ENCODE results near the gene KCNG2.

KCNG2 gene

DNA sequence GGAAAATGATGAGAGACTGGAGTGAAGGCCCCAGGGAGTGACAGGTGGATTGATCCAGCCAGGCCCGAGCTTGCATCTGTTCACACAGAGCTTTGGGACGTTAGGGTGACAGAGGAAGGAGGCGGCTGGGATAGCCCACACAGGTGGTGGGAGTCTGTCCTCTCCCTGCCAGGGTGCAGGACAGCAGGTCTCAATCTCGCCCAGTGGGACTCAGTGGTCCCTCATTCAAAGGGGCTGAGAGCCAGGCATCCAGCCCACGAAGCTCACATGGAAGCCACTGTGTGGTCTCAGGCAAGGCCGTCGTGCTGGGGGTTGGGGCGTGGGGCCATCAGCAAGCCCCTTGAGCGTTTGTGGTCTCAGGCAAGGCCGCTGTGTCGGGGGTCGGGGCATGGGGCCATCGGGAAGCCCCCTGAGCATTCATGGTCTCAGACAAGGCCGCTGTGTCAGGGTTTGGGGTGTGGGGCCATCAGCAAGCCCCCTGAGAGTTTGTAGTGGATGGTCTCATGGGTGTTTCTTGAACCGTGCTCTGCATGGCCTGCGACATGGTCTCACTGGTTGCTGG lies 8.3 kb downstream of the KCNG2 start:
- Mint-ChIP-seq H3K4me3 (no peak overlapping the region), H3K9me3 (no peaks in the 10 kb centered on the region), H3K4me1 (peaks cover 4 to 8% of the 10 kb centered on the region in 2 donors), H3K27ac (no peak overlapping the region), H3K27me3 (peaks cover 0 to 4% of the 10 kb centered on the region in 2 donors), H3K36me3 (no peaks in the 10 kb centered on the region)
- ATAC-seq (replicated peaks) (peak in 1 of 2 donors; percentile 5), DNase-seq (no peak)

DNA sequence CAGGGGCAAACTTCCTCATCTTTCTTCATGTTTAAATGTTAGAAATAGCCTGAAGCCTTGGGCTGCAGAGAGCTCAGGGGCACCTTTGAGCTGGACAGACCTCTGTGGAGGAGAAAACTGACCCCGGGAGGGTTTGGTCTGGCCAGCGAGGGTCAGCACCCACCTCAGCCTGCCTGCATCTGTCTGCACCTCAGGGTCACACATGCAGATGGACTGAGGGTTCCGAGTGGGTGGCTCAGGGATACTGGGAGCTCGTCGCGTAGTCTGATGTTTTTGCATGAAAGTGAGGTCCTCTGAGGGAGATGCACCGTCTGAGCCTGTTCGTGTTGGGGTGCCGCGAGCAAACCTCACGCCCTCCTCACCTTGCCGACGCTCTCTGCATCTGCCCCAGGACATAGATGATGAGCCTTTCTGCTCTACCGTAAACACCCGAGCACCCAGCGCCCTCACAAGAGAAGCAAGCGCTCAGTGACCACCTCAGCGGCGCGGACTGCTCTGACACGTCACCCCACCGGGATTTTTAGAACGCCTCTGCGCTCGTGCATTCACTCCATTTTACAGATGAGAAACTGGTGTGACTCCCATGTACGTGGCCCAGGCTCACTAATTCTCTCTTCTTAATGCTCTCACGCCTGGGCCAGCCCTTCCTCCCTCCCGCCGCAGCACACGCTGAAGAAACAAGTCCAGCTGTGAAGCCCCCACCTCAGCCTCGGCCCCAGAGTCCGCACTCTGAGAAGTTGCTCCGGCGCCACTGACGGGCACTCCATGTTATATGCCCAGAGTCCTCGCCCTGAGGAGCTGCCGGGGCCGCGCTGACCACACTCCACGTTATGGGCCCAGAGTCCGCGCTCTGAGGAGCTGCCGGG lies 9.5 kb downstream of the KCNG2 start:
- H3K9me3 Mint-ChIP-seq: no peaks in the 10 kb centered on the region
- no peak overlapping the region for H3K27ac Mint-ChIP-seq
- ATAC-seq (replicated peaks): no peak

DNA sequence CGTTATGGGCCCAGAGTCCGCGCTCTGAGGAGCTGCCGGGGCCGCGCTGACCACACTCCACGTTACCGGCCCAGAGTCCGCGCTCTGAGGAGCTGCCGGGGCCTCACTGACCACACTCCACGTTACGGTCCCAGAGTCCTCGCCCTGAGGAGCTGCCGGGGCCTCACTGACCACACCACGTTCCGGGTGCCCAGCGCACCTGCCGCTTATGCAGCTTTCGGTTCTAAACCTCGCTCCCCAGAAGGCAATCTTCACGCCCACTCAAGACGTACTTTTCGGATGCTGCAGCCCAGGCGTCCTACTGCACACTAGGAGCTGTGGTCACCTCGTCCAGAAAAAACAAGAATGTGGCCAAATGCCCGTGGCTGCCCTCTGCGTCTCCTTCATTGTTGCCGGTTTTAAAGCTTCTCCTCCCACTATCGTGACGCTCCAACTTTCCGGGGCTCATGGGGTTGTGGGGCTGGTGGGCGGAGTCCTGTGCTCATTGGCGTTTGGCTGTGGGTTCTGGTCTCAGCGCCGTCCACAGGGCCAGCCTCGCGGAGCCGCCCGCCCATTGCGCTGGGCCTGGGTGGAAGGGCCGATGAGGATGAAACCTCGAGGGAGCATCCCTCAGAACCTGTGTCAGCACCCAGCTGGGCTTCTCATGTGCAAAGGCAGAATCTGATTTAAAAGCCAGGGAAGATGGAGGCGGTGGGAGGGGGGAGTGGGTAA lies 11.9 kb downstream of the KCNG2 start:
- Mint-ChIP-seq H3K9me3 (no peaks in the 10 kb centered on the region), H3K4me1 (peaks cover 9 to 17% of the 10 kb centered on the region in 2 donors), H3K36me3 (no peaks in the 10 kb centered on the region), H3K4me3 (no peak overlapping the region), H3K27me3 (peaks cover 0 to 4% of the 10 kb centered on the region in 2 donors), H3K27ac (peak overlapping the region; percentile 21)
- no peak for DNase-seq
- no peak for ATAC-seq (replicated peaks)

More for the DNA sequence above, 9.5 kb downstream of the KCNG2 start:
- H3K4me1 Mint-ChIP-seq: peaks cover 9 to 16% of the 10 kb centered on the region in 2 donors
- H3K36me3 Mint-ChIP-seq: no peaks in the 10 kb centered on the region
- H3K4me3 Mint-ChIP-seq: no peak overlapping the region
- H3K27me3 Mint-ChIP-seq: peaks cover 0 to 4% of the 10 kb centered on the region in 2 donors
- no peak for DNase-seq

DNA sequence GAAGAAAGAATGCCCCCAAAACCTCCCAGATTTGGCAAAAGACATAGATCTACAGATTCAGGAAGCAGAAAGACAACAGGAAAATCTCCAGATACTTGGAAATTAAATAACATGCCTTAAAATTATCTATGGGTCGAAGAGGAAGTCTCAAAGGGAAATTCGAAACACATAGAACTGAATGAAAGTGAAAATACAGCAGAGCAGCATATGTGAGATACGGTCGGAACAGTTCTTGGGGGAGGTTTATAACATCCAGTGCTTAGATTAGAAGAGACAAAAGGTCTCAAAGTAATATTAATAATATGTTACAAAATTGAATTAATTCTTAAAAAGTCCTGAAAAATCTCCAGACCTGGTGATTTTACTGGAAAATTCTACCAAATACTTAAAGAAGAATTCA lies 14.3 kb downstream of the KCNG2 start:
- no peak for DNase-seq
- H3K9me3 Mint-ChIP-seq: no peaks in the 10 kb centered on the region
- peak overlapping the region in 1 of 2 donors; percentile 1 for H3K4me3 Mint-ChIP-seq
- H3K4me1 Mint-ChIP-seq: peaks cover 5 to 9% of the 10 kb centered on the region in 2 donors
- no peak for ATAC-seq (replicated peaks)
- H3K27me3 Mint-ChIP-seq: peaks cover 5% of the 10 kb centered on the region in 2 donors
- no peaks in the 10 kb centered on the region for H3K36me3 Mint-ChIP-seq
- H3K27ac Mint-ChIP-seq: no peak overlapping the region

DNA sequence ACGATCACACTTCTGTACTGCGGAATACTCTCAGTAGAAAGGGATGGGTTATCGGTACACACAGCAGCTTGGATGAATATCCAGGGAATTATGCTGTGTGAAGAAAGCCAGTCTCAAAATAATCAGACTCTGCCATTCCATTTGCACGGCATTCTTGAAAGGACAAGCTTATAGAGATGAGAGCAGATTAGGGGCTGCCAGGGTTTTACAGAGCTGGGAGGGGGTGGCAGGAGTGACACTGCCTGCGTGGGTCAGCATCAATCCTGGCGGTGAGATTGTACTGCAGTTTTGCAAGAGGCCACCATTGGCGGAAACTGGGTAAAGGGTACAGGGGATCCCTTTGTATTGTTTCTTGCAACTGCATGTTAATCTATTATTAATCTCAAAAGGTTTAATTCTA lies 16.6 kb downstream of the KCNG2 start:
- Mint-ChIP-seq H3K27ac (no peak overlapping the region), H3K27me3 (peaks cover 5% of the 10 kb centered on the region in 2 donors), H3K4me1 (peaks cover 12 to 27% of the 10 kb centered on the region in 2 donors), H3K4me3 (no peak overlapping the region), H3K36me3 (no peaks in the 10 kb centered on the region), H3K9me3 (peaks cover 0 to 1% of the 10 kb centered on the region in 2 donors)
- ATAC-seq (replicated peaks) (no peak), DNase-seq (no peak)

DNA sequence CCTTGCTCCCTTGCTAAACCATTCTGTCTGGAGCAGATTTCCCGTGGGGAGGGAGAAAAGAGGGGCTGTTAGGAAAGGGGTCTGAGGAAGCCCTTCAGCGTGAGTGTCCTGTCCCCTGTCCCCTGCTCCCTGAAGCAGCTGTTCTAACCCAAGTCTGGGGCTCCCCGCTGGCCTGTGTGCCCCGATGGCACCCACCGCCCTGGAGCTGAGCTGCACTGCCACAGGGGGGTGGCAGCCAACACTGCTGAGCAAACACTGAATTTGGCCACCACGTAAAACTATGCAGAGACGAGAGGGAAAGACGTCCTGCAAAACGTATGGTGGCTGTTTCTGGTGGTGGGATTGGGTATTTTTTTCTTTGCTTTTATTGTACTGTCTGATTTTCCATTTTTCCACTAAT lies 17.9 kb downstream of the KCNG2 start:
- Mint-ChIP-seq H3K27ac (no peak overlapping the region), H3K9me3 (peaks cover 0 to 5% of the 10 kb centered on the region in 2 donors), H3K4me1 (peaks cover 20 to 40% of the 10 kb centered on the region in 2 donors), H3K36me3 (no peaks in the 10 kb centered on the region), H3K27me3 (peaks cover 5% of the 10 kb centered on the region in 2 donors), H3K4me3 (no peak overlapping the region)
- no peak for DNase-seq
- no peak for ATAC-seq (replicated peaks)

DNA sequence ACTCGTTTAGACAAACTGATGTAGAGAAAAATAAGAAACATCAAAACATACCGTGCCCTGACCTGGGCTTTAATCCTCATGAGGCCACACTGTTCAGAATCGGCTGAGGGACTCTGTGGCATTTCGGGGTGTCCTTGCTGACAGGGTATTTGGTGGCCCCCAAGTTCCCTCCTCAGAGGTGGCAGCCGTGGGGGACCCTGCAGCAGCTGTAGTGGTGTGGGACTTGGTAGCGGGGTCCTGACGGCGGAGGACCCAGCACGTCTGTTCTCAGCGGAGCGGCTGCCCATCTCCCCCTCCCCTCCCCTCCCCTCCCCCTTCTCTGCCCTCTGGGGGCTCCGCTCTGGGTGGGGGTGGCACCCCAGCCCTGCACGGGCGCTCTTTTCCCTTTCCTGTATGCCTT lies 18.4 kb downstream of the KCNG2 start:
- Mint-ChIP-seq H3K4me1 (peaks cover 23 to 45% of the 10 kb centered on the region in 2 donors), H3K36me3 (no peaks in the 10 kb centered on the region), H3K9me3 (peaks cover 0 to 5% of the 10 kb centered on the region in 2 donors), H3K4me3 (no peak overlapping the region), H3K27me3 (peaks cover 5% of the 10 kb centered on the region in 2 donors), H3K27ac (no peak overlapping the region)
- no peak for DNase-seq
- ATAC-seq (replicated peaks): no peak

DNA sequence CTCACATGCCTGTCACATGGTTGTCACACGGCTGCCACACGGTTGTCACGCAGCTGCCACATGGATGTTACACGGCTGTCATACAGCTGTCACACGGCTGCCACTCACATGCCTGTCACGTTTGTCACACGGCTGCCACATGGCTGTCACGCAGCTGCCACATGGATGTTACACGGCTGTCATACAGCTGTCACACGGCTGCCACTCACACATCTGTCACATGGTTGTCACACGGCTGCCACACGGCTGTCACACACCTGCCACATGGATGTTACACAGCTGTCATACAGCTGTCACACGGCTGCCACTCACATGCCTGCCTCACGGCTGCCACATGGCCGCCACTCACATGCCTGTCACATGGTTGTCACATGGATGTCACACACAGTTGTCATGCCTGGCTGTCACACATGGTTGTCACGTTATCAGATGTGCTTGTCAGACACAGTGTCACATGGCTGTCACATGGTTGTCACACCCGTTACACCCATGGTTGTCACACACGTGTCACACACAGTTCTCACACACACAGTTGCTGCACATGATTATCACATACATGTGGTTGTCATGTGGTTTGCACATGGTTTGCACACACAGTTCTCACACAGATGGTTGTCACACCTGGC lies 19.4 kb downstream of the KCNG2 start:
- Mint-ChIP-seq H3K4me1 (peaks cover 18 to 39% of the 10 kb centered on the region in 2 donors), H3K27ac (peak overlapping the region; percentile 9), H3K4me3 (no peak overlapping the region), H3K36me3 (no peaks in the 10 kb centered on the region), H3K9me3 (peaks cover 0 to 5% of the 10 kb centered on the region in 2 donors), H3K27me3 (peaks cover 5% of the 10 kb centered on the region in 2 donors)
- ATAC-seq (replicated peaks) (no peak), DNase-seq (no peak)

DNA sequence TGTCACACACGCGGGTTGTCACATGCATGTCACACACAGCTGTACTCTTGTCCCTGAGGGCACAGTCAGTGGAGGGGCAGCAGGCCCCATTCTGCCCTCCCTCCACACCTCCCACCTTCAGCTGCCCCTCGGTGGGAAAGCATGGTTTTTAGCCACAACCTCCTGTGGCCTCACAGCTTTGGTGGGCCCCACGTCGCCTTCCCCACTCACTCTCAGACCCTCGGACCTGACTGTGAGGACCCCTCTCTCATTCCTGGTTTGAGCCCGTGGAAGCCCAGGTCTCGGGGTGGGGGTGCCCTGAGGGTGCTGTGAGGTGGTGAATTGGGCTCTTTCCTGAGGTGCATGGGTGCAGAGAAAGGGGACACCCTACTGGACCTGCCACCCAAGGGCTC lies 19.9 kb downstream of the KCNG2 start:
- peaks cover 19 to 40% of the 10 kb centered on the region in 2 donors for H3K4me1 Mint-ChIP-seq
- peaks cover 5% of the 10 kb centered on the region in 2 donors for H3K27me3 Mint-ChIP-seq
- no peak overlapping the region for H3K4me3 Mint-ChIP-seq
- peaks cover 0 to 5% of the 10 kb centered on the region in 2 donors for H3K9me3 Mint-ChIP-seq
- H3K27ac Mint-ChIP-seq: no peak overlapping the region
- DNase-seq (no peak), ATAC-seq (replicated peaks) (no peak)
- no peaks in the 10 kb centered on the region for H3K36me3 Mint-ChIP-seq

DNA sequence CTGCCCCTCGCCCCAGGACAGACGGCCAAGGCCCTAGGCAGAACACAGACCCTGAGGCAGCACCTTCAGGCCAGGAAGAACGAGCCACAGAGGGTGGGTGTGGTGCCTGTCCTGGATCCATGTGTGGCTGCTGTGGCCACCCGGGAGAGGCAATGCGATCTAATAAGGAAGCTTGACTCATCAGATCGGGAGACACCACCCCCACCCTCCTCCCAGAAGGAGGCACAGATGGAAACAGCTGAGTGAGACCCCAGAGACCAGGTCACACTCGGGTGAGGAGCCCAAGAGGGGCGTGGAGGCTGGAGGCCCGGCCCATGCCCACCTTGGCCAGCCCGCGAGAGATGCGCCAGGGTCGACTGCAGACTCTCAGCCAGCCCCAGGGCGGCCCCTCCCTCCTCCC lies 20.3 kb downstream of the KCNG2 start:
- Mint-ChIP-seq H3K27me3 (peaks cover 5% of the 10 kb centered on the region in 2 donors), H3K4me1 (peaks cover 20 to 43% of the 10 kb centered on the region in 2 donors), H3K27ac (no peak overlapping the region), H3K4me3 (no peak overlapping the region), H3K9me3 (peaks cover 0 to 5% of the 10 kb centered on the region in 2 donors), H3K36me3 (no peaks in the 10 kb centered on the region)
- no peak for ATAC-seq (replicated peaks)
- DNase-seq: no peak

DNA sequence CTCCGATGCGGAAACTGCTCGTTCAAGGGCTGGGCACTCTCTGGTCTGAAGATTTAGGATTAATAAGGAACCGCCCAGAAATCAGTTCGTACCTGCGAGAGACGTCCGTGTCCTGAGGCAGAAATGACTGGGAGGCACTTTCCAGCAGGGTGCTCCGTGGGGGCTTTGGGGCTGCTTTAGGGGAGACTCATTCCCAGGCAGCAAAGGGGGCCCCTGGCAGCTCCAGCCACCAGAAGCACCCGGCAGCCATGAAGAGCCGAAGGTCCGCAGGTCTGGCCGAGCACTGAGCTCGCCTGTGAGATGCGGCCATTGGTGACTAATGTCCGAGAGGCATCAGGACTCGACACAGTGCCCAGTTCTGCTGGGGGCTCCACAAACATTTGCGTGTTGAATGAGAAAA lies 20.9 kb downstream of the KCNG2 start:
- DNase-seq: no peak
- H3K27me3 Mint-ChIP-seq: peaks cover 5% of the 10 kb centered on the region in 2 donors

DNA sequence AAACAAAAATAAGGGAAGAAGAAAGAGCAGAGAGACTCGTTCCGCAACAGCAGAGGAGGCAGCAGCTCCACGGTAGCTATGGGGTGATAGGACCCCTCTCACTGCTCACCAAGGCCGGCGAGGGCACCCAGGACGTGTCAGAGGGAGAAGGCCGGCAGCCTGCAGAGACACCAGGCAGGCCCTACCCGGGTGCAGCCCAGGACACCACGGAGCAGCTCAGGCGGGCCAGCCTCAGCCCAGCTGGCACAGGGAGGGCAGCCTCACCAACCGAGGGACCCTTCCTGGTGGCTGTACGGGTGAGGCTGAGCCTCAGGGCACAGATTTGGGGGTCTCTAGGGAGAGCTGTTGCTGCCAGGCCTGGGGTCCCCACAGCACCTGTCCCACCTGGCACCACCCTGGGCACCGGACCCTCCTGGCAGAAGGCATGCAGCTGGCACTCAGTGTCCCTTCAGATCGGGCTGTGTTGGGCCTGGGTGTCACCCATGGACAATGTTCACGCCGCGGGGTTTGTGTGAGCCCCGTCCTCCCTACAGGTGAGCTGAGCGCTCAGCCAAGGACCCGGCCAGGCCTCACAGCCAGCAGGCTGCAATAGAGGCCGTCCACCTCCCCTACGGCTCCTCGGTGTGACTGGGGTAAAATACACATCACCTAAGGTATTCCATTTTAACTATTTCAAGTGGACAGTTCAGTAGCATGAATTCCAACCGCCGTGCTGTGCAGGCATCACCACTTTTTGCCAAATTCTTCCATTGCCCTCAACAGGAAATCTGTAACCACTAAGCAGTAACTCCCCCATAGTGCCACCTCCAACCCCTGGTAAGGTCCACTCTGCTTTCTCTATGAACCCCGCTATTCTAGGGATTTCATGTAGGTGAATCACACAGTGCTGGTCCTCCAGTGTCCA lies 21.6 kb downstream of the KCNG2 start:
- peaks cover 21 to 46% of the 10 kb centered on the region in 2 donors for H3K4me1 Mint-ChIP-seq
- H3K36me3 Mint-ChIP-seq: no peaks in the 10 kb centered on the region
- ATAC-seq (replicated peaks) (no peak), DNase-seq (no peak)
- H3K27me3 Mint-ChIP-seq: peaks cover 5% of the 10 kb centered on the region in 2 donors
- H3K4me3 Mint-ChIP-seq: peak overlapping the region in 1 of 2 donors; percentile 54
- peaks cover 0 to 5% of the 10 kb centered on the region in 2 donors for H3K9me3 Mint-ChIP-seq
- H3K27ac Mint-ChIP-seq: peak overlapping the region; percentile 89

More for the DNA sequence above, 20.9 kb downstream of the KCNG2 start:
- Mint-ChIP-seq H3K9me3 (peaks cover 0 to 5% of the 10 kb centered on the region in 2 donors), H3K4me1 (peaks cover 20 to 46% of the 10 kb centered on the region in 2 donors), H3K36me3 (no peaks in the 10 kb centered on the region), H3K27ac (no peak overlapping the region), H3K4me3 (no peak overlapping the region)
- ATAC-seq (replicated peaks): no peak

DNA sequence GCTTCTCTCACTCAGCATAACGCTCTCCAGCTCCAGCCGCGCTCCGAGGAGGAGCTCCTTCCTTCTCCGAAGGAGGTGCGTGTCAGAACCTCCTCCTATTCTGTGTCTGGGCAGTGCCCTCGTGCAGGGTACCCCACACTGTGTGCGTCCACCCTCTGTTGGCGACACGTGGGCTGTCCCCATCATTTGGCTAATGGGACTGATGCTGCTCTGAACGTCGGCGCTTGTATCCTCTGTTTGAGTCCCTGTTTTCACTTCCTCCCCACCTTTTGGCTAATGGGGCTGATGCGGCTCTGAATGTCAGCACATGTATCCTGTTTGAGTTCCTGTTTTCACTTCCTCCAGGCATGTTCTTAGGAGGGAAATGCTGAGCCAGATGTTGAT lies 22.2 kb downstream of the KCNG2 start:
- Mint-ChIP-seq H3K9me3 (peaks cover 0 to 5% of the 10 kb centered on the region in 2 donors), H3K36me3 (no peaks in the 10 kb centered on the region), H3K27ac (peak overlapping the region; percentile 89), H3K4me3 (peak overlapping the region; percentile 15 to 54), H3K27me3 (peaks cover 5% of the 10 kb centered on the region in 2 donors), H3K4me1 (peaks cover 24 to 50% of the 10 kb centered on the region in 2 donors)
- peak; percentile 78 for DNase-seq
- ATAC-seq (replicated peaks): peak; percentile 98 to 99
